Nephron (organoid): Measurements from ENCODE around the gene AGBL2.
A peak's percentile ranks its signal among the peaks of the same experiment; 100 is the strongest.

Experiments
- H3K27ac Mint-ChIP-seq, 3 experiments: 2 replicates each; pipeline ENCODE4 v1.8.0; 2020; ENCODE audit warnings: mixed read lengths in 3 of 3, mild to moderate bottlenecking in 2 of 3, moderate library complexity in 1 of 3
- H3K27me3 Mint-ChIP-seq: 2 replicates; pipeline ENCODE4 v1.8.0; 2021; ENCODE audit warnings: low read depth, mild to moderate bottlenecking, moderate library complexity, mixed read lengths
- H3K36me3 Mint-ChIP-seq: 2 replicates; pipeline ENCODE4 v1.8.0; 2020; ENCODE audit warnings: low read depth, mixed read lengths
- H3K4me1 Mint-ChIP-seq: 2 replicates; pipeline ENCODE4 v1.8.0; 2020; ENCODE audit warnings: mixed read lengths
- H3K4me3 Mint-ChIP-seq, 3 experiments: 2 replicates each; pipeline ENCODE4 v1.8.0; 2020; ENCODE audit warnings: mild to moderate bottlenecking in 3 of 3, mixed read lengths in 3 of 3, moderate library complexity in 2 of 3
- H3K9me3 Mint-ChIP-seq: 2 replicates; pipeline ENCODE4 v1.8.0; 2020; ENCODE audit warnings: mixed read lengths
- CTCF ChIP-seq, 3 experiments: fragments of 200-600 bp; sonication (generic); IDR thresholded peaks; one replicate each; pipeline ENCODE4 v1.5.0; 2021; ENCODE audit warnings: antibody characterized with exemption in 3 of 3; ENCODE audit not compliant: unreplicated experiment in 3 of 3

AGBL2 gene

GRCh38 chr11:47731475-47731874 is 16.3 kb upstream of the AGBL2 start:
- TF ChIP-seq CTCF (IDR thresholded peaks at IDR 0.05; ENCODE audit: unreplicated experiment in 3 of 3): no peak
- no peaks in the 10 kb centered on the region for H3K9me3 Mint-ChIP-seq
- peaks cover 4% of the 10 kb centered on the region for H3K4me1 Mint-ChIP-seq
- H3K27ac Mint-ChIP-seq: peak overlapping the region; percentile 12 to 74 (median 16)
- no peaks in the 10 kb centered on the region for H3K27me3 Mint-ChIP-seq
- H3K4me3 Mint-ChIP-seq: no peak overlapping the region
- peaks cover 80% of the 10 kb centered on the region for H3K36me3 Mint-ChIP-seq

GRCh38 chr11:47726878-47727514 is 11.8 kb upstream of the AGBL2 start:
- H3K27ac Mint-ChIP-seq: no peak overlapping the region
- no peak for TF ChIP-seq CTCF (IDR thresholded peaks at IDR 0.05; ENCODE audit: unreplicated experiment in 3 of 3)
- no peak overlapping the region for H3K4me3 Mint-ChIP-seq
- peaks cover 4% of the 10 kb centered on the region for H3K4me1 Mint-ChIP-seq
- no peaks in the 10 kb centered on the region for H3K9me3 Mint-ChIP-seq
- H3K27me3 Mint-ChIP-seq: no peaks in the 10 kb centered on the region
- H3K36me3 Mint-ChIP-seq: peaks cover 77% of the 10 kb centered on the region

- Mint-ChIP-seq H3K27me3 (no peaks in the 10 kb centered on the region), H3K9me3 (no peaks in the 10 kb centered on the region), H3K27ac (no peak overlapping the region), H3K4me1 (no peaks in the 10 kb centered on the region), H3K4me3 (no peak overlapping the region), H3K36me3 (peaks cover 76% of the 10 kb centered on the region)
- TF ChIP-seq CTCF (IDR thresholded peaks at IDR 0.05; ENCODE audit: unreplicated experiment in 3 of 3): no peak
These were observed 10.9 kb upstream of the AGBL2 start for GRCh38 chr11:47726118-47726442.

GRCh38 chr11:47725442-47726117 is 10.4 kb upstream of the AGBL2 start:
- TF ChIP-seq CTCF (IDR thresholded peaks at IDR 0.05; ENCODE audit: unreplicated experiment in 3 of 3): no peak
- H3K36me3 Mint-ChIP-seq: peaks cover 74% of the 10 kb centered on the region
- H3K4me1 Mint-ChIP-seq: no peaks in the 10 kb centered on the region
- H3K9me3 Mint-ChIP-seq: no peaks in the 10 kb centered on the region
- no peak overlapping the region for H3K4me3 Mint-ChIP-seq
- H3K27me3 Mint-ChIP-seq: no peaks in the 10 kb centered on the region
- H3K27ac Mint-ChIP-seq: no peak overlapping the region

- H3K4me3 Mint-ChIP-seq: no peak overlapping the region
- H3K9me3 Mint-ChIP-seq: no peaks in the 10 kb centered on the region
- peaks cover 72% of the 10 kb centered on the region for H3K36me3 Mint-ChIP-seq
- no peak for TF ChIP-seq CTCF (IDR thresholded peaks at IDR 0.05; ENCODE audit: unreplicated experiment in 3 of 3)
- no peaks in the 10 kb centered on the region for H3K27me3 Mint-ChIP-seq
- H3K27ac Mint-ChIP-seq: peak overlapping the region in 2 of 3 experiments; percentile 62 to 65
- H3K4me1 Mint-ChIP-seq: no peaks in the 10 kb centered on the region
These were observed 9.0 kb upstream of the AGBL2 start for GRCh38 chr11:47724041-47724729.
